K562 (cell line): ENCODE measurements around the gene COL7A1. TPM values are rescaled to one million over a fixed set of nuclear protein-coding genes. Genes with fewer than 3 reads are reported as not detected.

ENCODE experiments used
- ASH1L ChIP-seq: fragments of 450-650 bp; IDR thresholded peaks from 2 replicates; pipeline ENCODE4 v1.6.1; 2018; ENCODE audit warnings: borderline replicate concordance, mild to moderate bottlenecking, low read depth; ENCODE audit not compliant: partially characterized antibody
- CBFA2T3 ChIP-seq: fragments of 450-650 bp; IDR thresholded peaks from 2 replicates; pipeline ENCODE4 v1.6.1; 2017
- CEBPB ChIP-seq: fragments of 450-650 bp; IDR thresholded peaks from 2 replicates; pipeline ENCODE4 v1.6.1; 2016; ENCODE audit warnings: missing genetic modification characterization, missing compliant biosample characterization
- CREB3L1 ChIP-seq: fragments of 450-650 bp; IDR thresholded peaks from 2 replicates; pipeline ENCODE4 v1.6.1; 2014; ENCODE audit warnings: low read depth, mild to moderate bottlenecking, moderate library complexity, borderline replicate concordance
- EWSR1 ChIP-seq: fragments of 450-650 bp; IDR thresholded peaks from 2 replicates; pipeline ENCODE4 v1.6.1; 2018; ENCODE audit warnings: borderline replicate concordance, mild to moderate bottlenecking, low read depth, moderate library complexity; ENCODE audit not compliant: partially characterized antibody
- LARP7 ChIP-seq: fragments of 450-650 bp; IDR thresholded peaks from 2 replicates; pipeline ENCODE4 v1.6.1; 2016
- MAFG ChIP-seq: fragments of 450-650 bp; conservative IDR thresholded peaks from 2 replicates; pipeline ENCODE4 v1.6.1; 2016; ENCODE audit warnings: missing genetic modification characterization, missing compliant biosample characterization
- NCOA6 ChIP-seq: fragments of 450-650 bp; IDR thresholded peaks from 2 replicates; pipeline ENCODE4 v1.6.1; 2017; ENCODE audit warnings: mild to moderate bottlenecking
- NONO ChIP-seq, 2 experiments: fragments of 200-400 bp in 1 of 2; fragments of 450-650 bp in 1 of 2; formaldehyde crosslinking in 1 of 2; IDR thresholded peaks; 2 replicates each; pipeline ENCODE4 v1.6.1; 2017; ENCODE audit warnings: low read depth in 2 of 2, mild to moderate bottlenecking in 2 of 2, moderate library complexity in 2 of 2, low read length in 1 of 2
- NUFIP1 ChIP-seq: fragments of 450-650 bp; IDR thresholded peaks from 2 replicates; pipeline ENCODE4 v1.6.1; 2018; ENCODE audit not compliant: partially characterized antibody
- POU5F1 ChIP-seq: fragments of 150-350 bp; IDR thresholded peaks from 2 replicates; pipeline ENCODE4 v1.6.1; 2014; ENCODE audit warnings: borderline replicate concordance, low read length, low read depth, mild to moderate bottlenecking; ENCODE audit not compliant: partially characterized antibody
- PYGO2 ChIP-seq: fragments of 450-650 bp; IDR thresholded peaks from 2 replicates; pipeline ENCODE4 v1.6.1; 2016; ENCODE audit warnings: mild to moderate bottlenecking, missing genetic modification characterization, moderate library complexity, missing compliant biosample characterization
- RBM39 ChIP-seq: fragments of 200-400 bp; formaldehyde crosslinking; optimal IDR thresholded peaks from 2 replicates; pipeline ENCODE3; 2018; ENCODE audit warnings: low read depth, low read length
- ZC3H11A ChIP-seq: IDR thresholded peaks from 2 replicates; pipeline ENCODE4 v1.6.1; 2012; ENCODE audit warnings: low read depth, low read length, improper control_type of control experiment
- ZKSCAN8 ChIP-seq: fragments of 200-800 bp; sonication (Bioruptor generic); IDR thresholded peaks from 2 replicates; pipeline ENCODE4 v1.6.1; 2016; ENCODE audit warnings: missing genetic modification characterization, missing compliant biosample characterization
- ZNF134 ChIP-seq: fragments of 250-450 bp; sonication (Bioruptor Pico); conservative IDR thresholded peaks from 2 replicates; pipeline ENCODE4 v1.4.0; 2020
- ZNF311 ChIP-seq: fragments of 250-450 bp; sonication (Bioruptor Pico); IDR thresholded peaks from 2 replicates; pipeline ENCODE4 v1.4.0; 2020; ENCODE audit warnings: mild to moderate bottlenecking, moderate library complexity
- ZNF717 ChIP-seq: fragments of 250-450 bp; sonication (Bioruptor Pico); IDR thresholded peaks from 2 replicates; pipeline ENCODE4 v1.5.0; 2021
- polyA plus RNA-seq, 8 experiments: library from polyadenylated mRNA; depleted of rRNA in 4 of 8; stranded (reverse) in 5 of 8; unstranded in 3 of 8; fragments of >200 nt; fragmentation: Nextera tagmentation in 2 of 8; fragmentation: Illumina TruSeq in 1 of 8; extraction: Ambion mirVana in 2 of 8; extraction: Trizol in 1 of 8; gene quantifications; 2 replicates each; pipeline versions ENCODE4 v1.2.1 to v1.2.3, GENCODE V29; 2011 to 2014; ENCODE audit warnings: inconsistent platforms in 1 of 8, missing spikeins in 1 of 8
- total RNA-seq, 7 experiments: library from RNA; depleted of rRNA in 6 of 7; stranded (reverse); fragments of >200 nt in 6 of 7; fragmentation: Illumina TruSeq in 2 of 7; extraction: Trizol in 2 of 7; gene quantifications; 2 replicates each; pipeline versions ENCODE4 v1.2.1 to v1.2.3, GENCODE V29; 2011 to 2021; ENCODE audit warnings: low replicate concordance in 1 of 7
- TF ChIP-seq, protein P1 (sequence below): sonication (generic); formaldehyde crosslinking; IDR thresholded peaks from 2 replicates; pipeline ENCODE4 v1.8.0; 2022; ENCODE audit warnings: mild to moderate bottlenecking, missing genetic modification reagents
- TF ChIP-seq, protein P2 (sequence below): IDR thresholded peaks from 3 replicates; pipeline ENCODE4 v1.6.1; 2011; ENCODE audit warnings: borderline replicate concordance, mild to moderate bottlenecking, moderate library complexity; ENCODE audit not compliant: insufficient read length; ENCODE audit errors: extremely low read depth
- TF ChIP-seq, protein P3 (sequence below): fragments of 450-650 bp; formaldehyde crosslinking; IDR thresholded peaks from 2 replicates; pipeline ENCODE4 v1.4.0; 2022; ENCODE audit warnings: mild to moderate bottlenecking, moderate library complexity
- TF ChIP-seq, protein P4 (sequence below): fragments of 250-450 bp; sonication (Bioruptor Pico); IDR thresholded peaks from 2 replicates; pipeline ENCODE4 v1.6.1; 2021; ENCODE audit warnings: mild to moderate bottlenecking

The COL7A1 gene
- total and polyA plus RNA-seq, 9 of the 15 experiments (the other 6 are each of a cell fraction or from before 2014, with no cell fraction given): 0.09 to 0.66 (median 0.35) TPM; not detected in 3

GRCh38 chr3:48555231-48555948, 39.7 kb downstream of the COL7A1 start (continued):
- TF ChIP-seq ASH1L: no peak
- TF ChIP-seq, protein P1, sequence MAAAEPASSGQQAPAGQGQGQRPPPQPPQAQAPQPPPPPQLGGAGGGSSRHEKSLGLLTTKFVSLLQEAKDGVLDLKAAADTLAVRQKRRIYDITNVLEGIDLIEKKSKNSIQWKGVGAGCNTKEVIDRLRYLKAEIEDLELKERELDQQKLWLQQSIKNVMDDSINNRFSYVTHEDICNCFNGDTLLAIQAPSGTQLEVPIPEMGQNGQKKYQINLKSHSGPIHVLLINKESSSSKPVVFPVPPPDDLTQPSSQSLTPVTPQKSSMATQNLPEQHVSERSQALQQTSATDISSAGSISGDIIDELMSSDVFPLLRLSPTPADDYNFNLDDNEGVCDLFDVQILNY (CRISPR knock-in tag): no peak
- no peak for TF ChIP-seq ZNF134 (CRISPR knock-in tag)
- no peak for TF ChIP-seq LARP7
- TF ChIP-seq NUFIP1: no peak
- TF ChIP-seq, protein P2, sequence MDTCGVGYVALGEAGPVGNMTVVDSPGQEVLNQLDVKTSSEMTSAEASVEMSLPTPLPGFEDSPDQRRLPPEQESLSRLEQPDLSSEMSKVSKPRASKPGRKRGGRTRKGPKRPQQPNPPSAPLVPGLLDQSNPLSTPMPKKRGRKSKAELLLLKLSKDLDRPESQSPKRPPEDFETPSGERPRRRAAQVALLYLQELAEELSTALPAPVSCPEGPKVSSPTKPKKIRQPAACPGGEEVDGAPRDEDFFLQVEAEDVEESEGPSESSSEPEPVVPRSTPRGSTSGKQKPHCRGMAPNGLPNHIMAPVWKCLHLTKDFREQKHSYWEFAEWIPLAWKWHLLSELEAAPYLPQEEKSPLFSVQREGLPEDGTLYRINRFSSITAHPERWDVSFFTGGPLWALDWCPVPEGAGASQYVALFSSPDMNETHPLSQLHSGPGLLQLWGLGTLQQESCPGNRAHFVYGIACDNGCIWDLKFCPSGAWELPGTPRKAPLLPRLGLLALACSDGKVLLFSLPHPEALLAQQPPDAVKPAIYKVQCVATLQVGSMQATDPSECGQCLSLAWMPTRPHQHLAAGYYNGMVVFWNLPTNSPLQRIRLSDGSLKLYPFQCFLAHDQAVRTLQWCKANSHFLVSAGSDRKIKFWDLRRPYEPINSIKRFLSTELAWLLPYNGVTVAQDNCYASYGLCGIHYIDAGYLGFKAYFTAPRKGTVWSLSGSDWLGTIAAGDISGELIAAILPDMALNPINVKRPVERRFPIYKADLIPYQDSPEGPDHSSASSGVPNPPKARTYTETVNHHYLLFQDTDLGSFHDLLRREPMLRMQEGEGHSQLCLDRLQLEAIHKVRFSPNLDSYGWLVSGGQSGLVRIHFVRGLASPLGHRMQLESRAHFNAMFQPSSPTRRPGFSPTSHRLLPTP: no peak
- TF ChIP-seq ZC3H11A: no peak
- TF ChIP-seq POU5F1: no peak
- no peak for TF ChIP-seq CREB3L1
- TF ChIP-seq PYGO2 (tag): no peak
- TF ChIP-seq EWSR1: no peak
- TF ChIP-seq ZNF311: no peak
- TF ChIP-seq MAFG (tag): no peak
- no peak for TF ChIP-seq ZNF717 (CRISPR knock-in tag)
- TF ChIP-seq, protein P3, sequence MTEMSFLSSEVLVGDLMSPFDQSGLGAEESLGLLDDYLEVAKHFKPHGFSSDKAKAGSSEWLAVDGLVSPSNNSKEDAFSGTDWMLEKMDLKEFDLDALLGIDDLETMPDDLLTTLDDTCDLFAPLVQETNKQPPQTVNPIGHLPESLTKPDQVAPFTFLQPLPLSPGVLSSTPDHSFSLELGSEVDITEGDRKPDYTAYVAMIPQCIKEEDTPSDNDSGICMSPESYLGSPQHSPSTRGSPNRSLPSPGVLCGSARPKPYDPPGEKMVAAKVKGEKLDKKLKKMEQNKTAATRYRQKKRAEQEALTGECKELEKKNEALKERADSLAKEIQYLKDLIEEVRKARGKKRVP (CRISPR knock-in tag): no peak
- no peak for TF ChIP-seq RBM39
- TF ChIP-seq NONO (IDR thresholded peaks at IDR 0.05; ENCODE audit: low read depth in 2 of 2, low read length in 1 of 2): no peak
- TF ChIP-seq CBFA2T3: peak; percentile 94
- TF ChIP-seq, protein P4, sequence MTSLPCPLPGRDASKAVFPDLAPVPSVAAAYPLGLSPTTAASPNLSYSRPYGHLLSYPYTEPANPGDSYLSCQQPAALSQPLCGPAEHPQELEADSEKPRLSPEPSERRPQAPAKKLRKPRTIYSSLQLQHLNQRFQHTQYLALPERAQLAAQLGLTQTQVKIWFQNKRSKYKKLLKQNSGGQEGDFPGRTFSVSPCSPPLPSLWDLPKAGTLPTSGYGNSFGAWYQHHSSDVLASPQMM: no peak
- no peak for TF ChIP-seq ZKSCAN8 (CRISPR knock-in tag)
- no peak for TF ChIP-seq CEBPB (tag)
- no peak for TF ChIP-seq NCOA6
